HepG2 (cell line): ENCODE results near the gene IGLON5. TPM values are rescaled to one million over a fixed set of nuclear protein-coding genes. Genes with fewer than 3 reads are reported as not detected.

Experiments
- ATF6 ChIP-seq: sonication (generic); formaldehyde crosslinking; conservative IDR thresholded peaks from 2 replicates; pipeline ENCODE4 v1.4.0; 2020; ENCODE audit warnings: missing genetic modification reagents
- GATAD1 ChIP-seq: IDR thresholded peaks from 2 replicates; pipeline ENCODE4 v1.6.1; 2016; ENCODE audit warnings: missing genetic modification reagents, missing compliant biosample characterization
- GTF2F1 ChIP-seq: fragments of 150-350 bp; IDR thresholded peaks from 2 replicates; pipeline ENCODE4 v1.6.1; 2014; ENCODE audit warnings: low read length
- GZF1 ChIP-seq: sonication (generic); formaldehyde crosslinking; IDR thresholded peaks from 2 replicates; pipeline ENCODE4 v1.5.1; 2020; ENCODE audit warnings: mild to moderate bottlenecking, missing genetic modification reagents
- NR2C2 ChIP-seq: sonication (generic); formaldehyde crosslinking; IDR thresholded peaks from 2 replicates; pipeline ENCODE4 v1.4.0; 2020; ENCODE audit warnings: missing genetic modification reagents, mild to moderate bottlenecking, moderate library complexity, borderline replicate concordance
- PRDM15 ChIP-seq: sonication (generic); formaldehyde crosslinking; IDR thresholded peaks from 2 replicates; pipeline ENCODE4 v1.4.0; 2020; ENCODE audit warnings: missing genetic modification reagents
- SRSF9 ChIP-seq: fragments of 200-400 bp; formaldehyde crosslinking; IDR thresholded peaks from 2 replicates; pipeline ENCODE4 v1.6.1; 2018; ENCODE audit warnings: borderline replicate concordance, mild to moderate bottlenecking, low read depth, low read length; ENCODE audit not compliant: insufficient read depth, poor library complexity, severe bottlenecking
- ZC3H13 ChIP-seq: sonication (generic); formaldehyde crosslinking; IDR thresholded peaks from 2 replicates; pipeline ENCODE4 v1.8.1; 2023; ENCODE audit warnings: mild to moderate bottlenecking, missing genetic modification reagents, moderate library complexity
- ZMYM3 ChIP-seq: sonication (generic); formaldehyde crosslinking; IDR thresholded peaks from 2 replicates; pipeline ENCODE4 v1.5.1; 2020; ENCODE audit warnings: mild to moderate bottlenecking, missing genetic modification reagents
- ZNF558 ChIP-seq: sonication (generic); formaldehyde crosslinking; IDR thresholded peaks from 2 replicates; pipeline ENCODE4 v1.9.0; 2022; ENCODE audit warnings: mild to moderate bottlenecking, missing genetic modification reagents, borderline replicate concordance
- ZNF570 ChIP-seq: sonication (generic); formaldehyde crosslinking; IDR thresholded peaks from 2 replicates; pipeline ENCODE4 v1.4.0; 2020; ENCODE audit warnings: mild to moderate bottlenecking, missing genetic modification reagents, borderline replicate concordance
- ZNF883 ChIP-seq: sonication (generic); formaldehyde crosslinking; IDR thresholded peaks from 2 replicates; pipeline ENCODE4 v1.5.1; 2020; ENCODE audit warnings: mild to moderate bottlenecking, missing genetic modification reagents; ENCODE audit errors: not compliant biosample characterization
- polyA plus RNA-seq, 8 experiments: library from polyadenylated mRNA; depleted of rRNA in 3 of 8; stranded (reverse) in 7 of 8; unstranded in 1 of 8; fragments of >200 nt; fragmentation: Illumina TruSeq in 4 of 8; extraction: Trizol in 4 of 8; gene quantifications; 2 replicates each; pipeline versions ENCODE4 v1.2.1 to v1.2.3, GENCODE V29; 2011 to 2016; ENCODE audit warnings: low read depth in 4 of 8, missing spikeins in 1 of 8, mixed read lengths in 1 of 8; ENCODE audit not compliant: insufficient read depth in 1 of 8
- total RNA-seq, 5 experiments: library from RNA; depleted of rRNA; stranded (reverse); fragments of >200 nt; fragmentation: Illumina TruSeq; extraction: Trizol; gene quantifications; 2 replicates each; pipeline ENCODE4 v1.2.3, GENCODE V29; 2016; ENCODE audit warnings: low read depth in 1 of 5
- TF ChIP-seq, protein P1 (sequence below): sonication (generic); formaldehyde crosslinking; IDR thresholded peaks from 2 replicates; pipeline ENCODE4 v1.4.0; 2020; ENCODE audit warnings: missing genetic modification reagents
- TF ChIP-seq, protein P2 (sequence below): conservative IDR thresholded peaks from 2 replicates; pipeline ENCODE4 v1.6.1; 2018; ENCODE audit warnings: missing genetic modification reagents
- TF ChIP-seq, protein P3 (sequence below): IDR thresholded peaks from 2 replicates; pipeline ENCODE4 v1.6.1; 2016; ENCODE audit warnings: missing compliant biosample characterization, missing genetic modification reagents, borderline replicate concordance
- TF ChIP-seq, protein P4 (sequence below): sonication (generic); formaldehyde crosslinking; IDR thresholded peaks from 2 replicates; pipeline ENCODE4 v1.5.0; 2020; ENCODE audit warnings: missing genetic modification reagents, mild to moderate bottlenecking, borderline replicate concordance

Gene IGLON5
- total and polyA plus RNA-seq, 2 of the 13 experiments (the other 11 are each of a cell fraction or from before 2014, with no cell fraction given): 0.04 to 5.7 TPM

- TF ChIP-seq, protein P1, sequence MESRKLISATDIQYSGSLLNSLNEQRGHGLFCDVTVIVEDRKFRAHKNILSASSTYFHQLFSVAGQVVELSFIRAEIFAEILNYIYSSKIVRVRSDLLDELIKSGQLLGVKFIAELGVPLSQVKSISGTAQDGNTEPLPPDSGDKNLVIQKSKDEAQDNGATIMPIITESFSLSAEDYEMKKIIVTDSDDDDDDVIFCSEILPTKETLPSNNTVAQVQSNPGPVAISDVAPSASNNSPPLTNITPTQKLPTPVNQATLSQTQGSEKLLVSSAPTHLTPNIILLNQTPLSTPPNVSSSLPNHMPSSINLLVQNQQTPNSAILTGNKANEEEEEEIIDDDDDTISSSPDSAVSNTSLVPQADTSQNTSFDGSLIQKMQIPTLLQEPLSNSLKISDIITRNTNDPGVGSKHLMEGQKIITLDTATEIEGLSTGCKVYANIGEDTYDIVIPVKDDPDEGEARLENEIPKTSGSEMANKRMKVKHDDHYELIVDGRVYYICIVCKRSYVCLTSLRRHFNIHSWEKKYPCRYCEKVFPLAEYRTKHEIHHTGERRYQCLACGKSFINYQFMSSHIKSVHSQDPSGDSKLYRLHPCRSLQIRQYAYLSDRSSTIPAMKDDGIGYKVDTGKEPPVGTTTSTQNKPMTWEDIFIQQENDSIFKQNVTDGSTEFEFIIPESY (CRISPR knock-in tag): no peak; the same call in 1 of the 2 replicates
- TF ChIP-seq NR2C2 (CRISPR knock-in tag) (peak; percentile 78; the same call in 1 of the 2 replicates), GTF2F1 (peak; percentile 85), ATF6 (no peak; the same call in 1 of the 2 replicates), GZF1 (no peak), SRSF9 (no peak), ZC3H13 (CRISPR knock-in tag) (0 out of 2 replicates have a peak, but pooled peaks have one; percentile 8), ZNF570 (CRISPR knock-in tag) (no peak), GATAD1 (peak; percentile 66), ZMYM3 (CRISPR knock-in tag) (peak; percentile 66; the same call in 1 of the 2 replicates), PRDM15 (CRISPR knock-in tag) (no peak; the same call in 1 of the 2 replicates), ZNF558 (peak; percentile 70; the same call in 1 of the 2 replicates), ZNF883 (CRISPR knock-in tag) (no peak)
- TF ChIP-seq, protein P2, sequence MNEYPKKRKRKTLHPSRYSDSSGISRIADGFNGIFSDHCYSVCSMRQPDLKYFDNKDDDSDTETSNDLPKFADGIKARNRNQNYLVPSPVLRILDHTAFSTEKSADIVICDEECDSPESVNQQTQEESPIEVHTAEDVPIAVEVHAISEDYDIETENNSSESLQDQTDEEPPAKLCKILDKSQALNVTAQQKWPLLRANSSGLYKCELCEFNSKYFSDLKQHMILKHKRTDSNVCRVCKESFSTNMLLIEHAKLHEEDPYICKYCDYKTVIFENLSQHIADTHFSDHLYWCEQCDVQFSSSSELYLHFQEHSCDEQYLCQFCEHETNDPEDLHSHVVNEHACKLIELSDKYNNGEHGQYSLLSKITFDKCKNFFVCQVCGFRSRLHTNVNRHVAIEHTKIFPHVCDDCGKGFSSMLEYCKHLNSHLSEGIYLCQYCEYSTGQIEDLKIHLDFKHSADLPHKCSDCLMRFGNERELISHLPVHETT (CRISPR knock-in tag): 0 out of 2 replicates have a peak, but pooled peaks have one; percentile 24
- TF ChIP-seq, protein P3, sequence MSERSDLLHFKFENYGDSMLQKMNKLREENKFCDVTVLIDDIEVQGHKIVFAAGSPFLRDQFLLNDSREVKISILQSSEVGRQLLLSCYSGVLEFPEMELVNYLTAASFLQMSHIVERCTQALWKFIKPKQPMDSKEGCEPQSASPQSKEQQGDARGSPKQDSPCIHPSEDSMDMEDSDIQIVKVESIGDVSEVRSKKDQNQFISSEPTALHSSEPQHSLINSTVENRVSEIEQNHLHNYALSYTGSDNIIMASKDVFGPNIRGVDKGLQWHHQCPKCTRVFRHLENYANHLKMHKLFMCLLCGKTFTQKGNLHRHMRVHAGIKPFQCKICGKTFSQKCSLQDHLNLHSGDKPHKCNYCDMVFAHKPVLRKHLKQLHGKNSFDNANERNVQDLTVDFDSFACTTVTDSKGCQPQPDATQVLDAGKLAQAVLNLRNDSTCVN (CRISPR knock-in tag): 0 out of 2 replicates have a peak, but pooled peaks have one; percentile 37
- TF ChIP-seq, protein P4, sequence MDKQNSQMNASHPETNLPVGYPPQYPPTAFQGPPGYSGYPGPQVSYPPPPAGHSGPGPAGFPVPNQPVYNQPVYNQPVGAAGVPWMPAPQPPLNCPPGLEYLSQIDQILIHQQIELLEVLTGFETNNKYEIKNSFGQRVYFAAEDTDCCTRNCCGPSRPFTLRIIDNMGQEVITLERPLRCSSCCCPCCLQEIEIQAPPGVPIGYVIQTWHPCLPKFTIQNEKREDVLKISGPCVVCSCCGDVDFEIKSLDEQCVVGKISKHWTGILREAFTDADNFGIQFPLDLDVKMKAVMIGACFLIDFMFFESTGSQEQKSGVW (CRISPR knock-in tag): 0 out of 2 replicates have a peak, but pooled peaks have one; percentile 74
These were observed 53.9 kb downstream of the IGLON5 start (continued) for GRCh38 chr19:51365211-51365964.
